ENCODE results near the gene CCDC159.
A peak's percentile ranks its signal among the peaks of the same experiment; 100 is the strongest.
"Not testable (repeated sequence)": the region's sequence is repeated elsewhere in the genome, so short reads cannot be mapped to it uniquely, and the experiment has no call there.

The CCDC159 gene

DNA sequence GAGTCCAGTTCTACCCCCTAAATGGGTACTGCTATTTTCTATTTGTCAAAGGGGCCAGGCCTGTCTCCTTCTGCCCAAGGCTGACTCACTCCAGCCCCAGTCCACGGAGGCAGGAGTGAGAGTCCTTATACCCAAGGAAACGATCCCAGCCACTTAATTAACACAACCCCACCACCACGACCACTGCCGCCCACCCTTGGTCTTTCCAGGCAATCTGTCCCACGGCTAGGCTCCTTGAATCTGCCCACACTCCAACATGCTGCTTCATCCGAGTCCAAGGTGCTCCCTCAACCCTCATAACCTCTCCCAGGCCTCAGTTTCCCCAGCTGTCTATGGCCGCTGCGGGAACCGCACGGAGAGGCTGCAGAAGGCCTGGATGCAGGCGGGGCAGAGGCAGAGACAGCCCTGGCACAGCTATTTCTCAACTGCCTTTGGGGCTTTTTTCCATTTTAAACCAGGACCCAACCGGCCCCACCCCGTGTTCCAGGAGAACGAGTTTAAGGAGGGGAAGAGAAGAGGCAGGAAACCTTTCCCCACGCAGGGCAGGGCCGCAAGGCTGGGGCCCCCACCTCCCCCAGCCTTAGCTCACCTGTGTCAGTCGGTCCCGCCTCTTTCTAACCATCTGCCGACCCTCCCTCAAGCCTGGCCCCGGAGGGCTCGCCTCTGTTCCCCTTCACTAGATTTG is 7.6 kb upstream of the CCDC159 start:
- no peak for DNase-seq

DNA sequence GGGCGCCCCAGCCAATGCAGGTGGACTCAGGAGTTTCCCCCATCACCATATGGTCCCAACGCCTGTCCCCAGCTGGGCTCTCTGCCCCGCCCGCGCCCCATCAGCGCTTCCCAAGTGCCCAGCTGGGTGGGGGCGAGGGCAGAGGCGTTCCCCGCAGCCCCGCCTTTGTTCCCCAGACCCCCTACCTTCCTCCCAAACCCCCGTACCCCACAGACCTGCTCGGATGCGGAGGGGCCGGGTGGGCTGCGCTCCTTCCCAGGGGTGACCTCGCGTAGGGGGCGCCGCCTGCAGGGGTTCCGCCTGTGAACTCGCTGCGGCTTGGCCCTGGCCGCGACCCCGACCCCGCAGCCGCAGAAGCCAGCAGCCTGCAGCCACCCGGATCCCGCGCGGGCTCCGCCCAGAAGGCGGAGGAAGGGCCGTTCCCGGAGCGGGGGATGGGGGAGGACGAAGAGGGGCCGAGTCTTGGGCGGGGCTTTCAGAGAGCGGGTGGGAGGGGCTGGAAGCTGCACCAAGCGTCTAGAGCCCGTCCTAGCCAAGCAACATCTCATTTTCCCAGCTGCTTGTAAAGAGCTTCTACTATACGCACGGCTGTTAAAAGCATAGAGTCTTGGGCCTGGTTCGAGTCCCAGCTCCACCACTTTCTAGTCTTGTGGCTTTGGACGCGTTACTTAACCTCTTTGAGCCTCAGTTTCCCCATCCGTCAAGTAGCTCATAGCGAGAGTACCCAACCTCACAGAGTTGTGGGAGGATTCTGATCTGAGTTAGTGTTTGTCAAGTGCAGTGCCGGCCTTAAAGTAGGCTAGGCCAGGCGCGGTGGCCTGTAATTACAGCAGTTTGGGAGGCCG is 6.8 kb upstream of the CCDC159 start, which contains the start of gene RAB3D:
TSS of gene RAB3D (minus strand) at position 404 of the 845 bp plus-strand sequence. CDS start 2,258 bp downstream, outside the sequence.
- DNase-seq: peak; percentile 95

DNA sequence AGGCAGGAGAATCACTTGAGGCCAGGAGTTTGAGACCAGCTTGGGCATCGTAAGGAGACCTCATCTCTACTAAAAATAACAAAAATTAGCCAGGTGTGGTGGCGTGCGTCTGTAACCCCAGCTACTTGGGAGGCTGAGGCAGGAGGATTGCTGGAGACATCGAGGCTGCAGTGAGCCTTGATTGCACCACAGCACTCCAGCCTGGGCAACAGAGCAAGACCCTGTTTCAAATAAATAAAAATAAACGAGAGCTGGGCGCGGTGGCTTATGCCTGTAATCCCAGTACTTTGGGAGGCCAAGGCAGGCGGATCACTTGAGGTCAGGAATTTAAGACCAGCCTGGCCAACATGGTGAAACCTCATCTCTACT is 6.2 kb upstream of the CCDC159 start:
- DNase-seq: not testable (repeated sequence)

DNA sequence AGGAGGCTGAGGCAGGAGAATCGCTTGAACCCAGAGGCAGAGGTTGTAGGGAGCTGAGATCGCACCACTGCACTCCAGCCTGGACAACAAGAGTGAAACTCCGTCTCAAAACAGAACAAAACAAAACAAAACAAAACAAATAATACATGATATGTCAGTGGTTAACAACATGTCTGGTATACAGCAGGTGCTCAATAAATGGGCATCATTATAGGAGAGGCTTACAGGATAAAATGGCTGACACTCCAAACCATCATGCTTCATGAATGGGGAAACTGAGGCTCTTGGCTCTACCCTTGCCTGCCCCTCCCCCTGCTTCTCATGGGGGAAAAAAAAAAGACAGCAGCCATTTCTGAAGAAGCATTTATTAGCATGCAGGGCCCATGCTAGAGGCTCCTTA is 3.9 kb upstream of the CCDC159 start:
- no peak for DNase-seq

DNA sequence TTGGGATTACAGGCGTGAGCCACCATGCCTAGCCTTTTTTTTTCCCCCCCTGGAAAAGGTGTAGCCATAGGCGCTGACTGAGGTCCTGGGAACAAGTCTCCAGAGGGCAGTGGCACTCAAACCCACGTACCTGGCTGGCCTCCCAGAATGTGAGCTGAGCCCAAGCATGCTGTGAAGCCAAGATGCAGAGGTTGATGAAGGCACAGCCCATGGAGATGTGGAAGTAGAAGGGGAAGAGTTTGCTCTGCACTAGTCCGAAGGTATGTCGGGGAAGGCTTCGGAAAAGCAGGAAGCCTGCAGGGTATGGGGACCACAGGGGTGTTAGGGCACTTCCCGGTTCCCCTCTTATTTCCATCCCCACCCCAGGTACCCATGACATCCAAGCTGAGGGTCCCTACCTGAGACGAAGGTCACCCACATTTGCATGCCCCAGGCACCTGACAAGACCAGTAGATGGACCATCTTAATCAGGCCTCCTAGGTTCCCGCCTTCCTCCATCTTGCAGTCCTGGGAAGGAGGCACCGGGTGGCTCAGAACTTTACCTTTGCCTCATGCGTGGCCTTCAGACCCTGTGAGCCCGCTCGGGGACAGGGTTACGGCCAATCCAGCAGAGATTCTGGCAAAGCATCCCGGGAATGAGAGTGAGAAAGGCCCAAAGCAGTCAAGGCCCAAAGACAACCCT is 1.1 kb upstream of the CCDC159 start:
- no peak for DNase-seq

DNA sequence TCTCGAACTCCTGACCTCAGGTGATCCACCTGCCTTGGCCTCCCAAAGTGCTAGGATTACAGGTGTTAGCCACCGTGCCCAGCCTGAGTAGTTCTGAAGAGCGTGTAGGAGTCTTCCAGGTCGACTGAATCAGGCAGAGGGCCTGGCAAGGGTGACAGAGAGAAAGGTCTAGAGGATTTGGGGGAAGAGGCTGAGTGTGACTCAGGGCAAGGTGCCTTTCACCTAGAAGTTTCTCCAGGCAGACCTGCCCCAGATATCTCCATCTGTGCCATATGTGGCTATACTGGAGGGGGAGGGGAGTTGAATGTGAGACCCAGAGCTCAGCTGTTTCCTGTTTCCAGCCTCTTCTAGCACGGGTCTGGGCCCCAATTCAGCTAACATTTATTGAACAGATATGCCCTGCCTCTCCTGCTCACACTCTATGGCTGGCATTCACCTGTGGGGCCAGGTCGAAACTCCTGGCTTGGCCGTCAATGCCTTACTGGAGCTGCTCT is 1.3 kb downstream of the CCDC159 start:
- no peak for DNase-seq

DNA sequence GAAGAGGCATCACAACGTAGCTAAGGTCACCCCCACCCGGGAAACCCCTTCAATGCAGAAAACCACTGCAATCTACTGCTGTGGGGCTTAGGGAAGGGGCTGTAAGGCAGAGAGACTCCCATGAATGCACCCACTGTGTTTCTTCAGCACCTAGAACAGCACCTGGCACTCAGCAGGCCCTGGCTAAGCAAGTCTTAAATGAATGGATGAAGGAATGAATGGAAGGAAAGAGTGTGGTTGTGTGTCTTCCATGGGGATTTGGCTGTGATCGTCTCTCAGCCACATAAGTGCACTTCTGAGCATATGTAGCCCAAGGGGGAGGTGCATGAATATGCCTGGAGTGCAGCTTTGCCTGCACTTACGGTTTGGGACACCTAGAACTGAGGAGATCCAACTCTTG is 2.9 kb downstream of the CCDC159 start:
- DNase-seq: no peak

DNA sequence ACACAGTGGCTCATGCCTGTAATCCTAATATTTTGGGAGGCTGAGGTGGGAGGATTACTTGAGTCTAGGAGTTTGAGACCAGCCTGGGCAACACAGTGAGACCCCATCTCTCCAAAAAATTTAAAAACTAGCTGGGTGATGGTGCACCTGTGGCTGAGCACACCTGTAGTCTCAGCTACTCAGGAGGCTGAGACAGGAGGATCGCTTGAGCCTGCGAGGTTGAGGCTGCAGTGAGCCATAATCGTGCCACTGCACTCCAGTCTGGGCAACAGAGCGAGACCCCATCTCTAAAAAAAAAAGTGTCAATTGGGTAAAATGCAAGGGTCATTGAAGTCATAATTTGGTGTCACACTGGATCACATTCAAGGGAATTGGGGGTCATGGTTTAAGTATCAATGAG is 7.8 kb downstream of the CCDC159 start:
- DNase-seq: not testable (repeated sequence)

DNA sequence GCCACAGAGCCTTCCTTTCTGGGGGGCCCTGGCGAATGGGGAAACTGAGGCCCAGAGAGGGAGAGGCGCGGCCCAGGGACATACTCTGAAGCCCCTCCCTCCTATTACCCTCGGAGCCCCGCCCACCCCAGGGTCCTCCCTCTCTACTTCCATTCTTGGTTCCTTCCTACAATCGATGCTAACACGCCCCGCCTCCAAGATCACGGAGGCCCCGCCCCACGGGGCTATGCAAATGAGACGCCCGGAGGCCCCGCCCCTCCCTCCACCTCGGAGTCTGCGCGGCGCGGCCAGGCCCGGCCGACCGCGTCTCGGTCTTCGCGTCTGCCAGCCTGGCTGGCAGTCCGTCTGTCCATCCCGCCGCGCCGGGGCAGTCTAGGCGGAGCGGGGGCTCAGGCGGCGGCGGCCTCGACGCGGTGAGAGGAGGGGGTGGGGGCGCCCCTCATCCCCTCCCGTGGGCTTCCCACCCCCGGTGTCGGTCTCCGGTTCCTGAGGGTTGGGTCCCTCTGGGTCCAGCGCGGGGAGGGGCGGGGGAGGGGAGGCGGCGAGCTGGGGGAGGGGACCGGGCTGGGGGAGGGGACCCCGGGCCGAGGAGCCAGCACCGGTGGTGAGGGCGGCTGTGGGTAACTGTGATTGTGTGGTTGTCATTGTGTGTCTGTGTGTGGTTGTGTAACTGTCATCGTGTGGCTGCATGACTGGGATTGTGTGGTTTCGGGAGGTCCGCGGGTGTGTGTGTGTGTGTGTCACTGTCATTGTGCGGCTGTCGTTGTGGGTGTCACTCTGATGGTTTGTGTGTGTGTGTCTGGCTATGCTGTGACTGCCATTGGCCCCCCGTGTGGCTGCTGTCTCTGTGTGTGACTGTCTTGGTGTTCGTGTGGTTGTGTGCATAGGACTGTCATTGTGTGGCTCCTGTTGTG is 9.1 kb downstream of the CCDC159 start, which contains the start of gene PLPPR2:
TSS of gene PLPPR2 (plus strand) at position 273 of the 914 bp plus-strand sequence. CDS start 2,242 bp downstream, outside the sequence.
- DNase-seq: peak; percentile 90

DNA sequence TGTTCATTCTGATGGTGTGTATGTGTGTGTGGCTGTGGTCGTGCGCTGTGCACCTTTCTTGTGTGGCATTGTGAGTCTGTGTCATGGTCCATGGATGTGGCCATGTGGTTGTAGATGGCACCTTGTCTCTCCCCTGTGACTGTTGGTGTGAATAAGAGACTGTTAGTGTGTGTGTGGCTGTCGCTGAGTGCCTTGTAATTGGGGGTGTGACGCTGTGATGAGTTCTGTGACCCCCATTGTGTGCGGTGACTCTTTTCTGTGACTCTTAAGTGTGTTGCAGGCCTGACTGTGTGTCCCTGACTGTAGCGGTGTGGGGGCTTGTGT is 9.7 kb downstream of the CCDC159 start:
- DNase-seq: no peak

DNA sequence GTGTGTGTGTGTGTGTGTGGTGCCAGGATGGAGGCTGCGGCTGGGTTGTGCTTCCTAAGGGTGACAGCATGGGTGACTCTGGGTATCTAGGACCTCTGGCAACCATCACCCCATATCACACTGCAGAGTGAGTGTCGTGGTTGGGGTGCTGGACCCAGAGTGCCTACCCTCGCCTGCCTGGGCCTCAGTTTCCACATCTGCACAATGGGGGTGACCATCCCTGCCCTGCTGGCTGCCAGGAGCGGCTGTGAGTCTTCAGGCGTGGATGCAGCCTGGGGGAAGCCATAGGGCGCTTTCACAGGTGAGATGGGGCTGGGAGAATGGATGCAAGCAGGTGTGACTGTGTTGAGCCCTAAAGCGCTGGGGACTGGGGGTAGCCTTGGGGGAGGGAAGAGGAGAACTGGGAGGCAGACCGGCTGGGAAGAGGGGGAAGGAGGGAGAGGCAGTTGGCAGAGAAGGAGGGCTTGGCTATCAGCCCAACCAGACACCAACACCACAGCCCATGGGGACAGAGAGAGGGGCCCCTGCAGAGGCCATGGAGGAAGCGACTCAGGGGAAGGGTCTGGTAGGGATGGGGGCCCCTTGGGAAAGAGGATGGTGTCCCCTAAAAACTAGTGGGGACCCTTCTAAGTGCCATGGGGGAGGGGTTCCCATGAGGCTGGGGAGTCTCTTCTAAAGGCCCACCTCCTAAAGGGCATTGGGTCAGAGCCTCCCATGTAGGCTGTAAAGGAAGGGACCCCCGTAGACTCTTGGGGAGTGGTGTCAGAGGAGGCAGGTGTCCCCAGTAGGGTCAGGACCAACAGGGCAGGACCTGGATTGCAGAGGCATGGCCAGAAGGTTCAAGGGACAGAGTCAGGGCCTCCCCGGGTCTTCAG is 10.6 kb downstream of the CCDC159 start:
- no peak for DNase-seq

DNA sequence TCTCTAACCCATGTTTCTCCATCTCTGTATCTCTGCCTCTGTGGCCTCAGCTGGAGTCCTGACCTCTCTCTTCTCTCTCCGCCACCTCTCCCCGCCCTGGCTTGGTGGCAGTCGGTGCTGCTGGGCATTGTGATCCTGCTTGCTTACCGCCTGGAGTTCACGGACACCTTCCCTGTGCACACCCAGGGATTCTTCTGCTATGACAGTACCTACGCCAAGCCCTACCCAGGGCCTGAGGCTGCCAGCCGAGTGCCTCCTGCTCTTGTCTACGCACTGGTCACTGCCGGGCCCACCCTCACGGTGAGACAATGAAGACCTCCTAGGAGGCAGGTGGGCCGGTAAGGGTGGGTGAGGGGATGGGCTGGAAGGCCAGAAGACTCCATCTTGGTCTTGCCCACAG is 13.1 kb downstream of the CCDC159 start:
- DNase-seq: no peak

DNA sequence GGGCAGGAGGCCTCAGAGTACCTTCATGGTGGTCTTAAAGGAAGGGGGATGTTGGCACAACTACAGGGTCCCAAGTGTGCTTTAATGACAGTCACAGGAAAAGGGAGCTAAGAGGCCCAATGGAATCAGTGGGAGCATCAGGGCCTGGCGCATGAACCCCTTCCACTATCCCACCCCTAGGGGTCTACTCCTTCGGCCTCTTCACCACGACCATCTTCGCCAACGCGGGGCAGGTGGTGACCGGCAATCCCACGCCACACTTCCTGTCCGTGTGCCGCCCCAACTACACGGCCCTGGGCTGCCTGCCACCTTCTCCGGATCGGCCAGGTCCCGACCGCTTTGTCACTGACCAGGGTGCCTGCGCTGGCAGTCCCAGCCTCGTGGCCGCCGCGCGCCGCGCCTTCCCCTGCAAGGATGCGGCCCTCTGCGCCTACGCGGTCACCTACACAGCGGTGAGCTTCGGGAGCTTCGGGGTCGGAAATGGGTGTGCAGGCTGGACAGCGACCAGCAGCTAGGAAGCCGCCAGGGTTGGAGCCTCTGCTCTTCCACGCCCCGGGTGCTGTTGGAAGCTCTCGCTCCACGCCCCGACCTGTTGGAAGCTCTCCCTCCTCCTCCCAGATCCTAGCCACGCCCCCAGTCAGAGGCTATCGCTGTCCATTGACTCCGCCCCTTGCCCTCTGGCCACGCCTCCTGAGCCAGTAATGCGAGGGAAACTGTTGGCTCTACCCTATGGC is 14.9 kb downstream of the CCDC159 start:
- no peak for DNase-seq

DNA sequence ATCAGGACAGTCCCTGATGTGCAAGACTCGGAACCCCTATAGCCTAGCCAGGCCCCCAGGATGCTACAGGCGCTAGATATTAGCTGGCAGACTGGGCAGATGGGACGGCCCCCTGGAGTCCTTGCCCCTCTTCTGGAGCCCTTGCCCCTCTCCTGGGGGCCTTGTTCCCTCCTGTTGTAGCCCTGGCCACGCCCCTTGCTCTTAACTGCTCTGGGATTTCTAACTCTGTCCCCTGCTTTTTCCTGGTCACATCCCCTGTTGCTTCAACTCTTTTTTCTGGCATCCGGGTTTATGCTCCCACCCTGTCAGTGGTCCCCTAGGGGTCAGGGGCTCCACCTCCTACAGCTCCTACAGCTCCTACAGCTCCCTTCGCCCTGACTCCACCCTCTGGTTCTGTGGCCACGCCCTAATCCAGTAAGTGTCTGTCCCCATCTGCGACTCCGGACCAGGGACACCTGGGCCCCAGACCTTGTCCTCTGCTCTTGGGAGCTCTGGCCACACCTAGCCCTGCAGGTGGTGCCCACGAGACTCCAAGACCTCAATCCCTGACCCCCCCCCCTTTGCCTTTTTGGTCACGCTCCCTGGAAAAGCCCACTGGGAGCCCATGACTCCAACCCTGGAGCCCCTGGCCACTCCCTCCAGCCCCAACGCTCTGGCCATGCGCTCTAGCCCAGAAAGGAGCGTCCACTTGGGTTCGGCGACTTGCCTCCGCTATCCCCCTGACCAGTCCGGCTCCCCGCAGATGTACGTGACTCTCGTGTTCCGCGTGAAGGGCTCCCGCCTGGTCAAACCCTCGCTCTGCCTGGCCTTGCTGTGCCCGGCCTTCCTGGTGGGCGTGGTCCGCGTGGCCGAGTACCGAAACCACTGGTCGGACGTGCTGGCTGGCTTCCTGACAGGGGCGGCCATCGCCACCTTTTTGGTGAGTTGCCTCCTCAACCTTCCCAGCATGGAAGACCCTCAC is 15.7 kb downstream of the CCDC159 start:
- DNase-seq: no peak

DNA sequence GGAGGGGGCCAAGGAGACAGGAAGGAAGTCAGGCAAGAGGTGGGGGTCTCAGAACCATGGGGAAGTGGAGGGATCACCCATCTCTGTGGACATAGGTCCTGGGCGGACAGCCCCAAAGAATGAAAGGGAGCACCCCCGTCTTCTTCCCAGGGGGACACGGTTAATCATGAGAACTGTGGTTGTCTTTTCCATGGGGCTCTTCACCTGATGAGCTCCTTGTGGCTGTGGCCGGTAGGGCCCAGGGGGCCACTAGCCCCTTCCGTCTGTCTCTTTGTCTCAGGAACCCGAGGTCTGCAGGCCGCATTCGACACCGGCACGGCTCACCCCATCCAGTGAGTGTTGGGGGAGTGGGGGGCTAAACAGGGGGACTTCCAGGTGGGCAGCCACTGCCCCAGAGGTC is 17.6 kb downstream of the CCDC159 start:
- DNase-seq: no peak

DNA sequence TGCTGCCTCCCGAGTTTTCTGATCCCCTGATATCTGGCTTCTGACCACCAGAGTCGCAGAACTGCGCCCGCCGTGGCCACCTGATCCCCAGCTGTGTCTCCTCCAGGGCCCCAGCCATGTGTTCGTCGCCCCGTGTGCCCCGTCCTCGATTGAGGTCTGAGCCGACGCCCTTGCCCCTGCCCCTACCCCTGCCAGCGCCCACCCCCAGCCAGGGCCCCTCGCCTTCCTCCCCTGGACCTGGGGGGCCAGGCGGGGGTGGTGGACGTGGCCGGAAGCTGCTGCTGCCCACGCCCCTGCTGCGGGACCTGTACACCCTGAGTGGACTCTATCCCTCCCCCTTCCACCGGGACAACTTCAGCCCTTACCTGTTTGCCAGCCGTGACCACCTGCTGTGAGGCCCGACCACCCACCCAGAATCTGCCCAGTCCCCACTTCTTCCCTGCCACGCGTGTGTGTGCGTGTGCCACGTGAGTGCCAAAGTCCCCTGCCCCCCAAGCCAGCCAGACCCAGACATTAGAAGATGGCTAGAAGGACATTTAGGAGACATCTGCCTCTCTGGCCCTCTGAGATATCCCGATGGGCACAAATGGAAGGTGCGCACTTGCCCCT is 18.1 kb downstream of the CCDC159 start:
- DNase-seq: no peak

DNA sequence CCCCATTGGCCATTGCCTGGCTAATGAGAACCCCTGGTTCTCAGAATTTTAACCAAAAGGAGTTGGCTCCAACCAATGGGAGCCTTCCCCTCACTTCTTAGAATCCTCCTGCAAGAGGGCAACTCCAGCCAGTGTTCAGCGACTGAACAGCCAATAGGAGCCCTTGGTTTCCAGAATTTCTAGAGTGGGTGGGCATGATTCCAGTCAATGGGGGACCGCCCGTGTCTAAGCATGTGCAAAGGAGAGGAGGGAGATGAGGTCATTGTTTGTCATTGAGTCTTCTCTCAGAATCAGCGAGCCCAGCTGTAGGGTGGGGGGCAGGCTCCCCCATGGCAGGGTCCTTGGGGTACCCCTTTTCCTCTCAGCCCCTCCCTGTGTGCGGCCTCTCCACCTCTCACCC is 18.6 kb downstream of the CCDC159 start:
- no peak for DNase-seq

DNA sequence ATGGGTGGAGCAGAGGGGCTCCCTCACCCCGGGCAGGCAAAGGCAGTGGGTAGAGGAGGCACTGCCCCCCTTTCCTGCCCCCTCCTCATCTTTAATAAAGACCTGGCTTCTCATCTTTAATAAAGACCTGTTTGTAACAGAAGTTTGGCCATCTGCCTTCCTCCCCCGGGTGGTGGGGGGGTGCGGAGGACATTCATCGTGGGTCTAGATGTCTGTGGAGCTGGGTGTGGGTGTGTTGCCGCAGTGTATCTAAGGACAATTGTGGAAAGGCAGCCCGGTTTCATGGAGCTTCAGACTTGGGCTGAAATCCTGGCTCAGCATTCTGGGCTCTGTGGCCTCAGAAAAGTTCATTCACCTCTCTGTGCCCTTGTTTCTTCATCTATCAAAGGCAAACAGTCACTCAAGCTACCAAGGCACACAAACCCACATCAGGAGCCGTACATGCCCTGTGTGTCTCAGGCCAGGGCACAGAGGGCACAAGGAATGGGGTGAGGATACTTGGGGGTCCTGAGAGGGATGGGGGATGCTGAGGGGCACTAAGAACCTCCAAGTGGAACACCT is 19.3 kb downstream of the CCDC159 start:
- DNase-seq: no peak

DNA sequence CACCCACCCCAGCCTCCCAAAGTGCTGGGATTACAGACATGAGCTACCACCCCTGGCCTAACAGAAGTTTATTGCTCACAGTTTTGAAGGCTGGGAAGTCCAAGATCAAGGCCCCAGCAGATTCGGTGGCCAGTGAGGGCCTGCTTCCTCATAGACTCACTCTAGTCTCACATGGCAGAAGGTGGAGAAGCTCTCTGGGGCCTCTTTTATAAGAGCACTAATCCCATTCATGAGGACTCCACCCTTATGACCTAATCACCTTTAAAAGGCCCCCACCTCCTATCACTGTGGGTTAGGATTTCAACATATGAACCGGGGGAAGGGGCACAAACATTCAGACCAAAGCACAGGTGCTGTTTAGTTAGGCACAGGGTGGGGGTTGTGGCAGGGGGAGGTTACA is 21.2 kb downstream of the CCDC159 start:
- no peak for DNase-seq

Data from right forelimb (tissue), 1 donor.